ENCODE data around the gene RFPL3.
"Not testable (repeated sequence)": the region's sequence is repeated elsewhere in the genome, so short reads cannot be mapped to it uniquely, and the experiment has no call there.

Gene RFPL3

GRCh38 chr22:32357567-32357966, at the start of gene RFPL3:
Gene RFPL3, plus strand, starts transcription at chr22:32357867. Its CDS starts 205 bp downstream, at chr22:32358072.
- not testable (repeated sequence) for DNase-seq

GRCh38 chr22:32308191-32308590, 49.5 kb upstream of the RFPL3 start:
- DNase-seq = no peak

- DNase-seq = no peak
Measured at GRCh38 chr22:32308934-32309333, 48.7 kb upstream of the RFPL3 start.

- no peak for DNase-seq
Measured at GRCh38 chr22:32309585-32310251, 47.9 kb upstream of the RFPL3 start.

GRCh38 chr22:32310777-32311176, 46.9 kb upstream of the RFPL3 start:
- DNase-seq = no peak

GRCh38 chr22:32311551-32312071, 46.1 kb upstream of the RFPL3 start:
- DNase-seq = no peak

GRCh38 chr22:32312748-32313147, 44.9 kb upstream of the RFPL3 start:
- DNase-seq = no peak

- no peak for DNase-seq
Measured at GRCh38 chr22:32313532-32313931, 44.1 kb upstream of the RFPL3 start.

- no peak for DNase-seq
Measured at GRCh38 chr22:32317524-32317923, 40.1 kb upstream of the RFPL3 start.

- DNase-seq = no peak
Measured at GRCh38 chr22:32318361-32318760, 39.3 kb upstream of the RFPL3 start.

GRCh38 chr22:32319861-32320406, 37.7 kb upstream of the RFPL3 start:
- DNase-seq = no peak

- DNase-seq = no peak
Measured at GRCh38 chr22:32322986-32323385, 34.7 kb upstream of the RFPL3 start.

- no peak for DNase-seq
Measured at GRCh38 chr22:32323513-32324164, 34.0 kb upstream of the RFPL3 start.

GRCh38 chr22:32324505-32325415, 32.9 kb upstream of the RFPL3 start:
- no peak for DNase-seq

- DNase-seq = no peak
Measured at GRCh38 chr22:32325416-32325801, 32.3 kb upstream of the RFPL3 start.

- no peak for DNase-seq
Measured at GRCh38 chr22:32325811-32326237, 31.8 kb upstream of the RFPL3 start.

- no peak for DNase-seq
Measured at GRCh38 chr22:32326647-32327046, 31.0 kb upstream of the RFPL3 start.

- no peak for DNase-seq
Measured at GRCh38 chr22:32327066-32327465, 30.6 kb upstream of the RFPL3 start.

GRCh38 chr22:32327596-32328171, 30.0 kb upstream of the RFPL3 start:
- no peak for DNase-seq

- DNase-seq = no peak
Measured at GRCh38 chr22:32328306-32329201, 29.1 kb upstream of the RFPL3 start.

- DNase-seq = no peak
Measured at GRCh38 chr22:32329202-32329645, 28.4 kb upstream of the RFPL3 start.

All from eye (tissue), 1 donor.